NCI-H524 treated with DMSO at 0.1 percent for 48 hours (cell line): Measurements from ENCODE around the gene COL6A1.
"Not testable (repeated sequence)": the region's sequence is repeated elsewhere in the genome, so short reads cannot be mapped to it uniquely, and the experiment has no call there.

Source experiments
- DNase-seq: peaks from one replicate; lab custom pipeline; 2025; lab: John Stamatoyannopoulos, UW

The COL6A1 gene

DNA sequence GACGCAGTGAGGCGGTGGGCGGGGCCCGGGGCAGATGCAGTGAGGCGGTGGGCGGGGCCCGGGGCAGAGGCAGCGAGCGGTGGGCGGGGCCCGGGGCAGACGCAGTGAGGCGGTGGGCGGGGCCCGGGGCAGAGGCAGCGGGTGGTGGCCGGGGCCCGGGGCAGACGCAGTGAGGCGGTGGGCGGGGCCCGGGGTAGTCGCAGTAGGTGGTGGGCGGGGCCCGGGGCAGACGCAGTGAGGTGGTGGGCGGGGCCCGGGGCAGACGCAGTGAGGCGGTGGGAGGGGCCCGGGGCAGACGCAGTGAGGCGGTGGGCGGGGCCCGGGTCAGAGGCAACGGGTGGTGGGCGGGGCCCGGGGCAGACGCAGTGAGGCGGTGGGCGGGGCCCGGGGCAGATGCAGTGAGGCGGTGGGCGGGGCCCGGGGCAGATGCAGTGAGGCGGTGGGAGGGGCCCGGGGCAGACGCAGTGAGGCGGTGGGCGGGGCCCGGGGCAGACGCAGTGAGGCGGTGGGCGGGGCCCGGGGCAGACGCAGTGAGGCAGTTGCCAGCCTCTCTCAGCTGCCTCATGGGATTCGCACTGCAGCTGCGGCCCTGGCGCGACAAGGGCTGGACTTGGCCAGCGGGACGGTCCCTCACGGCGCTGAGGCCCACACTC, 24.4 kb downstream of the COL6A1 start:
- DNase-seq: not testable (repeated sequence)

- DNase-seq: no peak
Observed at GRCh38 chr21:46006547-46007491, 25.2 kb downstream of the COL6A1 start.

GRCh38 chr21:46007492-46007868, 25.9 kb downstream of the COL6A1 start:
- no peak for DNase-seq

GRCh38 chr21:46008893-46009621, 27.5 kb downstream of the COL6A1 start:
- DNase-seq: no peak

DNA sequence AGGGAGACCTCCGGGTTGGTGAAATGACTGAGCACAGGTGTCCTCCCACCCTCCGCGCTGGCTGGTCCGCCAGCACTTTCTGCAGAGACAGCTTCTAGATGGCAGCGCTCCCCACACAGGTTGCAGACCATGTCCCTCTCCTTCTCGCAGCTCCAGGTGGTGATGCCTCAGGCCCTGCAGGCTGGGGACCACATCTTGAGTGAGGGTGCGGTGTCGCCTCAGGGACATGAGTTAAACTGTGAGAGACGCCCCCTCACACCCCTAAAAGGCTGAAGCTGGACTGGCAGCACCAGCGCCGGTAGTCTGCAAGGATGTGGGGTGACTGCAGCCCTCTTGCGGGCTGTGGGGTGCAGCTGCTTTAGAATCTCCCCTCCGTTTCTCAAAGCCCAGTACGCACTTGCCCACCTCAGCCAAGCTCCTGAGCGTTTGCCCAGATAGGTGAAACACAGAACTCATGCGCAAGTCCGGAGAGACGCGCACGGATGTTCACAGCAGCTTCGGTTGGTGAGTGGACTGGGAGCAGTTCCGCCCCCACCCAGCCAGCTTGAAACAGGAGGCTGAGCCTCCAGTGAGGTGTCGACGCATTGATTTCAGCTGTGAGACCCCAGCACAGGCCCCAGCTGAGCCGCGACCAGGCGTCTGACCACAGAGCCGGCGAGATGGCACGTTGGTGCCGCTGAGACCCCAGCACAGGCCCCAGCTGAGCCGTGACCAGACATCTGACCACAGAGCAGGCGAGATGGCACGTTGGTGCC, 28.6 kb downstream of the COL6A1 start:
- no peak for DNase-seq

DNA sequence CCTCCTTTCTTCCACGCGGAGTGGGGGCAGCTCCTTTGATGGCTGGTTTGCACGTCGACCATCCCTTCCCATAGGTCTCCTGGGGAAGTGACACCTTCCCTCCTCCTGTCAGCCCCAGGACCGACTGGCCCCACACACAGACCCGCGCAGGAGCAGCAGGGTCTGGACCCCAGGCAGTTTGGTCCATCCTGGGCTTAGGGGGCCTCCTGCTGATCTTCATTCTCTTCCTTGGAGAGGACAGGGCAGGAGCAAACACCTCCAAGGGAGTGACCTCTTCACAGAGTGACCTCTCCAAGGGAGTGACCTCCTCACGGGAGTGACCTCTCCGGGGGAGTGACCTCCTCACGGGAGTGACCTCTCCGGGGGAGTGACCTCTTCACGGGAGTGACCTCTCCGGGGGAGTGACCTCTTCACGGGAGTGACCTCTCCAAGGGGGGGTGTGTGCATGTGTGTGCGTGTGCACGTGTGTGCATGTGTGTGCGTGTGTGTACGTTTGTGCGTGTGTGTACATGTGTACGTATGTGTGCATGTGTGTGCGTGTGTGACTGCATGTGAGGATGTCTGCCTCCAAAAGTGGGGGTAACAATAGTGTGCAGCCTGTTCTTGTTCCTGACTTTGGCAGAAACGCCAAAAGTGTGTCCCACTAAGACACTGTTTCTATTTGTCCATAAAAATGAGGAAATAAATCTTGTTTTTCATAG, 29.8 kb downstream of the COL6A1 start:
- no peak for DNase-seq

DNA sequence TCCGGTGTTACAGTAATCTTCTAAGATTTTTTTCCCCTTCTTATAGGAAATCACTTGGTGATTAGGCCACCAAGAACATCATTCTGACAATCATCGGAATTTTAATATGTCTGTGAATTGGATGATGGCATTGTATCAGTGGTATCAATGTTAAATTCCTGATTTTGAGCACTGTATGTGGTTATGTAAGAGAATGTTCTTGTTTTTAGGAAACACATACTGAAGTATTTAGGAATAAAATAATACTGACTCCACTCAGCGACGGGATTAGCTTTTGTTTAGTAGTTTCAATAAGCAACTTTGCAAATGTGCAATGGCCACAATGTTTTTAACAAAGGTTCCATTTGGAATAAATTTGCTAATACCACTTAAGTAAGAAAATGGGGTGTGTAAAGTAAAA, 30.6 kb downstream of the COL6A1 start:
- no peak for DNase-seq

GRCh38 chr21:46014828-46015227, 33.3 kb downstream of the COL6A1 start:
- DNase-seq: no peak

- no peak for DNase-seq
Observed at GRCh38 chr21:46017148-46017547, 35.6 kb downstream of the COL6A1 start.

GRCh38 chr21:46017695-46018094, 36.1 kb downstream of the COL6A1 start:
- DNase-seq: no peak

DNA sequence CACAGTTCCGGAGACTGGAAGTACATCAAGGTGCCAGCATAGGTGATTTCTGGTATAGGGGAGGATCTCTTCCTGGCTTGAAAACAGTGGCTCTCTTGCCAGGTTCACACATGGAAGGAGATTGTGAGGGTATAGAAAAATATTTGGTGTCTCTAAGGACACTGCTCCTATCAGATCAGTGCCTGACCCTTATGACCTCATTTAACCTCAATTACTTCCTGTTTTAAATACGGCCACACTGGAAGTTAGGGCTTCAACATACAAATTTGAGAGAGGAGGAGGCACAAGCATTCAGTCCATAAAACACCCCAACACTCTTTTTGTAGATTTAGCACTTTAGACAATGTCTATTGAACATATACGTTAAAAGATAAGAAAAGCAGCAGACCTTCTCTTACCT, 37.0 kb downstream of the COL6A1 start:
- DNase-seq: no peak

DNA sequence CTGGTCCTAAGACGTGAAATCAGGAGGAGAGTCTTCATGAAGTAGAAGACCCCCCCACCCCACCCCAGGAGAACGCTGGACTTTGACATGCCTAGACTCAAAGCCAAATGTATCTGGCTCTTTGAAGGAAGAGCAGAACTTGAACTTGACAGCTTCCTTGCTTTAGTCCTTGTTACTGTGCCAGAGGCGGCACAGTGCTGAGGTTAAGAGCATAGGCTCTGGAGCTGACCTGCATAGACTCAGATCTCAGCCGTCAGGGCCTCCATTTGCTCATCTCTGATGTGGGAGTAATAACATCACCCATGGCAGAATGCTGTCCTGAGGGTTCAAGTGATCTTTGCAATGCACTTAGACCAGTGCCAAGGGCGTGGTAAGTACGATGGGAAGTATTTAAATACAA, 39.0 kb downstream of the COL6A1 start:
- no peak for DNase-seq

DNA sequence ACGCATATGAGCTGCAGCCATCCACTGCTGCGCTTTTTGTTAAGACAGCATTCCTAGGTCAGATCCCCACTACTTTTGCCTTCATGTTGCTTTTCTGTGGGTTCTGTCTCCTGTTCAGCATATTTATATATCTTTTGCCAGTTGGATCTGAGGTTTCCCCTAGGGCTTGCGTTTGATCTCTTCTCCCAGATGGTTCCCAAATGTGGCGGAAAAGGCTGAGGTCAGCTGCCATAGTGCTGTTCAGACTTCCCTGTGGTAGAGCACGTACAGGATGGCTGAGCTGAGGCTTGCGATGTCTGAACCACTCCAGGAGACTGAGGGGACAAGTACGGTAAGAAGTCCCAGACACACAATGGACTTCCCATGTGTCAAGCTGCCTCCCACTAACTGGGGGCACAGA, 39.8 kb downstream of the COL6A1 start:
- DNase-seq: no peak

DNA sequence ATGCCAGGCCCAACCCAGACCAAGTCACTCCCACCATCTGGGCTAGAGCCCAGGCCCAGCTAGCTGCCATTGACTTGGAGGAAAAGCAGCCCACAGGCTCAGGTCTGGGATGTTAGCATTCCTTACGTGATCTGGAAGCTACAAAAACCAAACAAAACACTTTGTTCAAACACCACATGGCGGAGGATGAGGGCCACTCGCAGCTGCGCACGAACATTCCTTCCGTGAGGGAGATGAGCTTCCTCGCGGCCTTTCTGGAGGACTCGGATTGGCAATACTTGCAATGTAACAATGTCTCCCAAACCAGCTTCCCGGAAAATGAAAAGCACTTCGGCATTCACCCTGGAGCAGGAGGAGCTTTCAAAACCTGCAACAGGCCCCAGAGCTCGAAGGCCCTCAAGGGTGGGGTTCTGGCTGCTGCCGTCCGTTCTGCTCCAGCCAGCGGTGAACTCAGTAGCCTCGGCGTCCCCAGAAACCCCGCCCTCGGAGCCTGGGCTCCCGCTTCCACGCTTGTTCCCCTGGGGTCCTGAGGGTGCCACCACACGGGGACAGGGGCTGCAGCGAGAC, 40.5 kb downstream of the COL6A1 start:
- DNase-seq: no peak

DNA sequence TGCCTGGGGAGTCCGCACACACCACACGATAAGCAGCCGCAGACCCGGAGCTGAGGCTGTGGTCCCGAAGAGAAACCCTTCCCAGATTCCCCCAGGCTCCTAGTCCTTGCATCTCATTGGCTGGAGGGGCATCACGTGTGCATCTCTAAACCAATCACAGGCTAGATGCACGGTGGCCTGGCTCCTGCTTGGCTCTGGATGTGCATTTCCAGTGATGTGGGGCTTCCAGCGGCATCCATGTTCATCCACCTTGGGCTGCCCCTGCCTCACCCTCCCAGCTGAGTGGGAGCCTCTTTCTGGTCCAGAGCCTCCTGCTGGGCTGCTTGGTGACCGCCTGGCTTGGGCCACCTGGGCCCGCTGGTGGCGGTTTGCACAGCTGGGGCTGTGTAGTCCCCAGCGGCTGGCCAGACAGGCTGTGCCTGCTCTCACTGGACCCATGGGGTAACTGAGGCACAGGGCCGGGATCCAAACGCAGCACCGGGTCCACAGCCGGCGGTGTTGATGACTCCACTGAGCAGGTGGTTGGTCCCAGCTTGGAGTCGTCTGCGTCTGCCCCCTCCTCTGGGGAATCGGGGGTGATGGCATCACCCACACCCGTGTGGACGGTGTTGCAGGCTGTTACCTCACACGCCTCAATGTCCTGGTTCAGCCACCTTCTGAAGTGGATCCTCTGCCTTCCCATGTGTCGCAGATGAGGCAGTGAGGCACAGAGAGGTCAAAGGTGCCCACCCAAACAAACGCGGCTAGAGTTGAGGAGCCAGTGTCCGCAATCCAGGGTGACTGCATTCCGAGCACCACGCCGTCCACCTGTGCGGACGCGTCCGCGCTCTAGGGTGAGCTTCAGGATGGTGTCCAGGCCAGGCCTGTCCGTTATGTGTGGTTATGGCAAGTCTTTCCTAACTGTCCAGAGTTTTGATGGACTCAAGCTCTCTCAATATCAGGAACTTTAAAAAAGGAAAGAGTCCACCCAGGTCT, 41.3 kb downstream of the COL6A1 start:
- no peak for DNase-seq

- DNase-seq: no peak
Observed at GRCh38 chr21:46023555-46023954, 42.0 kb downstream of the COL6A1 start.

- no peak for DNase-seq
Observed at GRCh38 chr21:46024141-46024540, 42.6 kb downstream of the COL6A1 start.

DNA sequence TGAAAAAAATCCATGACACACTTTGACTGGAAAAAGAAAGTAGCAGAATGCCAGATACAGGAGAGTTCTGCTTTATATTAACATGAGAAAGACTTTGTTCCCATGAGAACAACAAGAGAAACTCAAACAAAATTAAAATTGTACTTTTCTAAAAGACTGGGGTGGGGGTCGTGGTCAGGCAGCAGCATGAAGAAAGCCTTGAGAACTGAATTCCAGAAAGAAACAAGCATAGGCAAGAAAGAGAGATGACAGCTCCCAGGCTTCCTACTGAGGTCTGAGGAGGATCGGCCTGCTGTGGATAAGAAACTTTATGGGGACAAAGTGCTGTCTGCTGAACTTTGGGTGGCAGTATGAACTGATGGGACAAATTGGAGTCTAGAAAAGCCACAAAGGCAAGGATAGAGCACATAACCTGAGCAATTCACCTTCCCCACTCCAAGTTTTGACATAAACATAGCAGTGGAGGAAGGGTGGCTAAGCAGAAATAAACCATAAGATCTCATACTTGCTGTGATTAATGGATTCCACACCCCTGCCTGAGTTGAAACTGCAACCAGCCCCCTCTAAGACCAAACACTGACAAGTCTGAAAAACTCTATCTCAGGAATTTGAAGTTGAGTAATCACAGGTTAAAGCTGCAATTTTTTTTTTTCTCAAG, 43.7 kb downstream of the COL6A1 start:
- no peak for DNase-seq

- DNase-seq: no peak
Observed at GRCh38 chr21:46027851-46028493, 46.4 kb downstream of the COL6A1 start.
